IMR-90 (cell line): Measurements from ENCODE around the gene CORO7. TPM values are rescaled to one million over a fixed set of nuclear protein-coding genes. Genes with fewer than 3 reads are reported as not detected.

Experiments used
- ATAC-seq: fragments of 200-7000 bp; cut with Tn5 transposase; 2 replicates; pipeline ENCODE4 v1.9.1; 2020; ENCODE audit warnings: low read depth, mild to moderate bottlenecking, moderate library complexity
- BruUV-seq: library from RNA; stranded (reverse); fragments of 400-500 nt; replicated peaks from 2 replicates; lab custom pipeline; 2021; lab: Mats Ljungman, UMichigan
- CTCF ChIA-PET: fragments of 300-600 bp; formaldehyde crosslinking; extraction: SDS; loops from one replicate; lab custom pipeline; 2021; ENCODE audit warnings: antibody characterized with exemption; lab: Yijun Ruan, JAX
- POLR2A ChIA-PET: fragments of 300-600 bp; sonication (Branson Sonifier 250); formaldehyde crosslinking; loops from one replicate; lab custom pipeline; 2022; ENCODE audit warnings: antibody characterized with exemption; ENCODE audit not compliant: unreplicated experiment; lab: Charles Lee
- DNase-seq: peaks from one replicate; pipeline ENCODE4 v3.0.0; 2013
- H2AFZ ChIP-seq: replicated peaks from 2 replicates; pipeline ENCODE3; 2013; ENCODE audit warnings: low read length, mild to moderate bottlenecking; ENCODE audit not compliant: poor library complexity
- H2AK5ac ChIP-seq: 2 replicates; pipeline ENCODE4 v1.6.1; 2013; ENCODE audit warnings: low read depth, low read length, inconsistent platforms
- H2AK9ac ChIP-seq: replicated peaks from 2 replicates; pipeline ENCODE3; 2013; ENCODE audit warnings: mild to moderate bottlenecking, low read depth, low read length, moderate library complexity; ENCODE audit not compliant: poor library complexity
- H2BK120ac ChIP-seq: 2 replicates; pipeline ENCODE4 v1.6.1; 2013; ENCODE audit warnings: low read depth, low read length, inconsistent platforms
- H2BK15ac ChIP-seq: 3 replicates; pipeline ENCODE4 v1.6.1; 2013; ENCODE audit warnings: low read depth, low read length, inconsistent platforms
- H2BK20ac ChIP-seq: 2 replicates; pipeline ENCODE4 v1.6.1; 2013; ENCODE audit warnings: low read depth, mild to moderate bottlenecking, inconsistent platforms, low read length, moderate library complexity
- H2BK5ac ChIP-seq: 2 replicates; pipeline ENCODE4 v1.6.1; 2013; ENCODE audit warnings: mild to moderate bottlenecking, low read depth, low read length, inconsistent platforms; ENCODE audit not compliant: poor library complexity, severe bottlenecking
- H3K14ac ChIP-seq: replicated peaks from 2 replicates; pipeline ENCODE4 v1.6.1; 2013; ENCODE audit warnings: low read depth, low read length, inconsistent platforms
- H3K18ac ChIP-seq: 2 replicates; pipeline ENCODE4 v1.6.1; 2013; ENCODE audit warnings: low read depth, low read length, control low read depth
- H3K23ac ChIP-seq: 2 replicates; pipeline ENCODE4 v1.6.1; 2013; ENCODE audit warnings: low read depth, low read length, inconsistent platforms
- H3K27ac ChIP-seq: 2 replicates; pipeline ENCODE4 v1.5.1; 2013; ENCODE audit warnings: mild to moderate bottlenecking, control low read depth, low read length; ENCODE audit not compliant: insufficient read depth
- H3K27me3 ChIP-seq: 2 replicates; pipeline ENCODE4 v1.6.1; 2013; ENCODE audit warnings: low read length; ENCODE audit not compliant: control insufficient read depth, insufficient read depth
- H3K36me3 ChIP-seq: 2 replicates; pipeline ENCODE4 v1.6.1; 2013; ENCODE audit warnings: low read length, mixed read lengths; ENCODE audit not compliant: control insufficient read depth, insufficient read depth
- H3K4ac ChIP-seq: 2 replicates; pipeline ENCODE4 v1.6.1; 2013; ENCODE audit warnings: low read depth, low read length, inconsistent platforms
- H3K4me1 ChIP-seq: 2 replicates; pipeline ENCODE4 v1.6.1; 2013; ENCODE audit warnings: low read length, mixed read lengths; ENCODE audit not compliant: control insufficient read depth, insufficient read depth
- H3K4me2 ChIP-seq: 2 replicates; pipeline ENCODE4 v1.6.1; 2013; ENCODE audit warnings: low read depth, mild to moderate bottlenecking, control low read depth, low read length, moderate library complexity
- H3K4me3 ChIP-seq: 2 replicates; pipeline ENCODE4 v1.5.1; 2013; ENCODE audit warnings: low read depth, mild to moderate bottlenecking, control low read depth, low read length, moderate library complexity; ENCODE audit not compliant: insufficient read depth
- H3K56ac ChIP-seq: 2 replicates; pipeline ENCODE4 v1.6.1; 2013; ENCODE audit warnings: low read length, inconsistent platforms; ENCODE audit not compliant: insufficient read depth; ENCODE audit errors: extremely low read depth
- H3K79me1 ChIP-seq, 2 experiments: 2 replicates each; pipeline ENCODE4 v1.6.1; 2013; ENCODE audit warnings: low read length in 2 of 2, inconsistent platforms in 1 of 2, low read depth in 1 of 2
- H3K9ac ChIP-seq: 2 replicates; pipeline ENCODE4 v1.6.1; 2013; ENCODE audit warnings: low read depth, low read length, control low read depth
- H3K9me1 ChIP-seq: 2 replicates; pipeline ENCODE4 v1.6.1; 2013; ENCODE audit warnings: low read length, inconsistent platforms; ENCODE audit not compliant: insufficient read depth
- H3K9me3 ChIP-seq: 2 replicates; pipeline ENCODE4 v1.6.1; 2013; ENCODE audit warnings: low read length; ENCODE audit not compliant: control insufficient read depth, insufficient read depth
- H4K20me1 ChIP-seq: 2 replicates; pipeline ENCODE4 v1.6.1; 2013; ENCODE audit warnings: low read length, inconsistent platforms; ENCODE audit not compliant: insufficient read depth
- H4K5ac ChIP-seq: 2 replicates; pipeline ENCODE4 v1.6.1; 2013; ENCODE audit warnings: mild to moderate bottlenecking, low read depth, low read length, control low read depth
- H4K8ac ChIP-seq, 2 experiments: 2 replicates each; pipeline ENCODE4 v1.6.1; 2013; ENCODE audit warnings: low read depth in 2 of 2, low read length in 2 of 2, control low read depth in 1 of 2, inconsistent platforms in 1 of 2
- H4K91ac ChIP-seq: 2 replicates; pipeline ENCODE4 v1.6.1; 2013; ENCODE audit warnings: low read depth, low read length, inconsistent platforms; ENCODE audit not compliant: insufficient read depth
- BHLHE40 ChIP-seq: fragments of 150-350 bp; IDR thresholded peaks from 2 replicates; pipeline ENCODE4 v1.6.1; 2016; ENCODE audit warnings: mild to moderate bottlenecking, low read depth, low read length
- CHD1 ChIP-seq: IDR thresholded peaks from 2 replicates; pipeline ENCODE4 v1.6.1; 2012; ENCODE audit warnings: low read depth, low read length, improper control_type of control experiment
- CTCF ChIP-seq: conservative IDR thresholded peaks from 2 replicates; pipeline ENCODE4 v1.5.1; 2012; ENCODE audit warnings: mild to moderate bottlenecking, low read depth, low read length, improper control_type of control experiment
- MXI1 ChIP-seq: IDR thresholded peaks from 2 replicates; pipeline ENCODE4 v1.6.1; 2012; ENCODE audit warnings: low read depth, mild to moderate bottlenecking, low read length, moderate library complexity, borderline replicate concordance
- NFE2L2 ChIP-seq: fragments of 150-350 bp; IDR thresholded peaks from 2 replicates; pipeline ENCODE4 v1.6.1; 2016; ENCODE audit warnings: low read depth, mild to moderate bottlenecking, low read length
- SMC3 ChIP-seq: fragments of 150-350 bp; IDR thresholded peaks from 2 replicates; pipeline ENCODE4 v1.6.1; 2016; ENCODE audit warnings: low read depth, mild to moderate bottlenecking, antibody characterized with exemption, low read length, moderate library complexity
- WGBS, 2 experiments: methylation state at CpG; one replicate each; pipeline versions ENCODE4 v1.1.5 to v1.1.7; 2013; ENCODE audit warnings: missing lambda C conversion rate in 2 of 2; ENCODE audit not compliant: insufficient read length in 1 of 2; ENCODE audit errors: extremely low coverage in 2 of 2; 5-methylcytosine and 5-hydroxymethylcytosine counted together
- dilution Hi-C: fragments of 300-500 bp; cut with HindIII; formaldehyde crosslinking; loops from one replicate; pipeline ENCODE4 v1.14.3; 2018; ENCODE audit warnings: low sequenced_read_pairs; ENCODE audit not compliant: unreplicated experiment
- in situ Hi-C: fragments of 300-500 bp; cut with MboI; formaldehyde crosslinking; loops from 3 replicates; pipeline ENCODE4 v1.14.3; 2019; ENCODE audit warnings: low sequenced_read_pairs, inconsistent platforms, mixed read lengths
- intact Hi-C: fragments of 100-400 bp; cut with micrococcal nuclease; formaldehyde crosslinking; loops from 2 replicates; pipeline ENCODE4 v1.10.0; 2022
- polyA plus RNA-seq, 3 experiments: library from polyadenylated mRNA; depleted of rRNA; stranded (reverse); fragments of >200 nt; gene quantifications; 2 replicates each; pipeline ENCODE4 v1.2.3, GENCODE V29; 2012; ENCODE audit warnings: low replicate concordance in 1 of 3
- total RNA-seq: library from RNA; depleted of rRNA; stranded (reverse); fragments of >200 nt; gene quantifications from 2 replicates; pipeline ENCODE4 v1.2.3, GENCODE V29; 2012

The CORO7 gene
- total and polyA plus RNA-seq, 2 of the 4 experiments (the other 2 are of a cell fraction), result 6.3 to 26.7 TPM

- H2BK15ac ChIP-seq, result no peak overlapping the region
- H3K4me2 ChIP-seq, result no peak overlapping the region
- H2AFZ ChIP-seq, result no peak overlapping the region
- H3K9ac ChIP-seq, result no peak overlapping the region
- no peak overlapping the region for H3K27ac ChIP-seq
- H3K56ac ChIP-seq, result no peak overlapping the region
- H2BK20ac ChIP-seq, result no peak overlapping the region
- no peak overlapping the region for H3K4ac ChIP-seq
- BruUV-seq, result no TSS peak
- H3K18ac ChIP-seq, result no peak overlapping the region
- peaks cover 1% of the 10 kb centered on the region; the same call in 1 of the 2 replicates for H3K4me1 ChIP-seq
- H4K5ac ChIP-seq, result no peak overlapping the region
- H3K36me3 ChIP-seq, result peaks cover 6% of the 10 kb centered on the region; the same call in 1 of the 2 replicates
- CTCF ChIA-PET, result no interaction called here
- intact Hi-C loops (no loop called here), dilution Hi-C loops (no loop called here), in situ Hi-C loops (loop anchor here (5.0 kb wide), 1 partner anchor 36 kb away; no protein-coding TSS in a partner anchor)
- H2AK5ac ChIP-seq, result peak overlapping the region; percentile 50; the same call in 1 of the 2 replicates
- POLR2A ChIA-PET, result no interaction called here
- no peaks in the 10 kb centered on the region for H3K9me1 ChIP-seq
- H3K9me3 ChIP-seq, result no peaks in the 10 kb centered on the region
- H4K91ac ChIP-seq, result no peak overlapping the region
- no peak overlapping the region for H2BK120ac ChIP-seq
- no peak overlapping the region for H3K14ac ChIP-seq
- H4K20me1 ChIP-seq, result peaks cover 4% of the 10 kb centered on the region; the same call in 1 of the 2 replicates
- 95% methylated on average over 10 of the region's 28 CpGs; no CpG with 5 or more reads in 1 of the 2 experiments for WGBS, 2 experiments
- no peaks in the 10 kb centered on the region for H3K79me1 ChIP-seq
- H4K8ac ChIP-seq, result no peak overlapping the region
- DNase-seq (no peak), ATAC-seq (no peak)
- no peaks in the 10 kb centered on the region for H3K27me3 ChIP-seq
- H2AK9ac ChIP-seq, result peak overlapping the region; percentile 65
- no peak overlapping the region for H2BK5ac ChIP-seq
- no peak overlapping the region for H3K23ac ChIP-seq
- TF ChIP-seq BHLHE40 (no peak), SMC3 (no peak), CHD1 (no peak), MXI1 (no peak), CTCF (no peak), NFE2L2 (no peak)
- H3K4me3 ChIP-seq, result no peak overlapping the region
Measured at GRCh38 chr16:4361033-4361943, 55.1 kb downstream of the CORO7 start.
